ENCODE data around the gene HKDC1. TPM values are rescaled to one million over a fixed set of nuclear protein-coding genes. Genes with fewer than 3 reads are reported as not detected.

The HKDC1 gene
- total RNA-seq, 2 experiments from 2014 or later, result 1.4 to 1.8 TPM

DNA sequence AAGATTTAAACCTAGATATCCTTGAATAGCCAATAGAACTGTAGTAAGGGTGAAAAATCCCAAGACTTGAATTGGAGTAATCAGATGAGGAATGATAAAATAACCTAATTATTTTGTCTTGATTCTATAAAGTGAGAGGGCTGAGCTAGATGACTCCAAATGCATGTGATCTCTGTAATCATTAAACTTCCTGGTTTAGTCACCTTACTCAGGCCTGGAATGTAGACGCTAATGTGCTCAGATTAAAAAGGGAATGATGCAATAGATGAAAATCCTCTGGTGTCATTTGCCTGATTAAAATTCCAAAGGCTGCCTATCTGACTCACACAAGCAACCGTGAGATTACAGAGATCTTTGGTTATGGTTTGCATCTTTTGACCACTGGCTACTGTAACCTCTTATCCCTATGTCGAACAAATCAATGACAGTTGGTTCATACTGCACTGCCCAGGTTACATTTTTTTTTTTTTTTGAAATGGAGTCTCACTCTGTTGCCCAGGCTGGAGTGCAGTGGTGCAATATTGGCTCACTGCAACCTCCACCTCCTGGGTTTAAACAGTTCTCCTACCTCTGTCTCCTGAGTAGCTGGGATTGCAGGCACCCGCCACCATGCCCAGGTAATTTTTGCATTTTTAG lies 2.9 kb upstream of the HKDC1 start:
- Mint-ChIP-seq H3K4me3 (no peak overlapping the region), H3K9me3 (ENCODE audit: insufficient read depth) (no peaks in the 10 kb centered on the region), H3K27ac (peak overlapping the region; percentile 12), H3K27me3 (ENCODE audit: low read depth) (no peaks in the 10 kb centered on the region), H3K4me1 (ENCODE audit: low read depth) (peaks cover 45% of the 10 kb centered on the region), H3K36me3 (ENCODE audit: low read depth) (no peaks in the 10 kb centered on the region)
- DNase-seq (no peak), ATAC-seq (no peak)
- POLR2A ChIA-PET, result interaction anchor here (0.8 kb wide), 1 partner anchor 12 kb away, joined by 3 read pairs; no protein-coding TSS in a partner anchor
- CTCF ChIA-PET, result interaction anchor here (0.9 to 6.0 kb wide), 2 partner anchors 9 to 13 kb away, joined by 3 to 37 read pairs; no protein-coding TSS in a partner anchor

DNA sequence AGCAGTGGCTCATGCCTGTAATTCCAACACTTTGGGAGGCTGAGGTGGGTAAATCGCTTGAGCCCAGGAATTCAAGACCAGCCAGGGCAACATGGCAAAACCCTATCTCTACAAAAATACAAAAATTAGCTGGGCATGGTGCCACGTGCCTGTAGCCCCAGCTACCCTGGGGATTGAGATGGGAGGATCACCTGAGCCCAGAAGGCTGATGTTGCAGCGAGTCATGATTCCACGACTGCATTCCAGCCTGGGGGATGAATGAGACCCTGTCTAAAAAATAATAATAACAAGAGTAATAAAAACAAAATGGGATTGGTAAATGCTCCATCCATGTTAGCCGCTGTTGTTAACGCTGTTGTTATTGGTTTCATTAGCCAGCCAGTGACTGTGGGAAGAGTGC lies 1.3 kb upstream of the HKDC1 start:
- peaks cover 52% of the 10 kb centered on the region for H3K4me1 Mint-ChIP-seq (ENCODE audit: low read depth)
- no peak overlapping the region for H3K4me3 Mint-ChIP-seq
- H3K27me3 Mint-ChIP-seq (ENCODE audit: low read depth), result no peaks in the 10 kb centered on the region
- ChIA-PET POLR2A (no interaction called here), CTCF (interaction anchor here (6.0 kb wide), 1 partner anchor 15 kb away, joined by 37 read pairs; no protein-coding TSS in a partner anchor)
- no peaks in the 10 kb centered on the region for H3K36me3 Mint-ChIP-seq (ENCODE audit: low read depth)
- H3K27ac Mint-ChIP-seq, result no peak overlapping the region
- no peak for ATAC-seq
- DNase-seq, result no peak
- no peaks in the 10 kb centered on the region for H3K9me3 Mint-ChIP-seq (ENCODE audit: insufficient read depth)

DNA sequence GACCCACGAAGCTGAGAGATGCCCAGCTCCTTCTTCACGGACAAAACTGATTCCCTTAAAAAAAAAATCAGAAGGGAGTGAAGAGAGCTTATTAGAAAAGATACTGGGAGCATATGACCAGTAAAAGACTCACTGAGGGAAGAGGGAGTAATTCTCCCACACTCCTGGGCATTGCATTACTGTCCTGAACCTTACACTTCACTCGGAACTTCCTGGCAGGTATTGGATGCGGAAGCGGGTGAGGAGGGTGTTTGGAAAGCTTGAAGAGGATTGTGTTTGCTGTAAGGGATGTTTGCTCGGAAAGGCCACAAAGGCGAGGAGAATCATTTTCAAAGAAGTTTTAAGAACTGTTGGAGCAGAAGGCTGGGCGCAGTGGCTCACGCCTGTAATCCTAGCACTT lies 375 bp downstream of the HKDC1 start:
- Mint-ChIP-seq H3K36me3 (ENCODE audit: low read depth) (no peaks in the 10 kb centered on the region), H3K9me3 (ENCODE audit: insufficient read depth) (no peaks in the 10 kb centered on the region), H3K27me3 (ENCODE audit: low read depth) (no peaks in the 10 kb centered on the region), H3K27ac (no peak overlapping the region), H3K4me1 (ENCODE audit: low read depth) (peaks cover 49% of the 10 kb centered on the region), H3K4me3 (no peak overlapping the region)
- DNase-seq (no peak), ATAC-seq (no peak)
- POLR2A ChIA-PET, result interaction anchor here (0.6 kb wide), 1 partner anchor 33 kb away, joined by 4 read pairs; no protein-coding TSS in a partner anchor
- CTCF ChIA-PET, result interaction anchor here (1.1 to 1.2 kb wide), 2 partner anchors 11 to 18 kb away, joined by 4 read pairs; no protein-coding TSS in a partner anchor

DNA sequence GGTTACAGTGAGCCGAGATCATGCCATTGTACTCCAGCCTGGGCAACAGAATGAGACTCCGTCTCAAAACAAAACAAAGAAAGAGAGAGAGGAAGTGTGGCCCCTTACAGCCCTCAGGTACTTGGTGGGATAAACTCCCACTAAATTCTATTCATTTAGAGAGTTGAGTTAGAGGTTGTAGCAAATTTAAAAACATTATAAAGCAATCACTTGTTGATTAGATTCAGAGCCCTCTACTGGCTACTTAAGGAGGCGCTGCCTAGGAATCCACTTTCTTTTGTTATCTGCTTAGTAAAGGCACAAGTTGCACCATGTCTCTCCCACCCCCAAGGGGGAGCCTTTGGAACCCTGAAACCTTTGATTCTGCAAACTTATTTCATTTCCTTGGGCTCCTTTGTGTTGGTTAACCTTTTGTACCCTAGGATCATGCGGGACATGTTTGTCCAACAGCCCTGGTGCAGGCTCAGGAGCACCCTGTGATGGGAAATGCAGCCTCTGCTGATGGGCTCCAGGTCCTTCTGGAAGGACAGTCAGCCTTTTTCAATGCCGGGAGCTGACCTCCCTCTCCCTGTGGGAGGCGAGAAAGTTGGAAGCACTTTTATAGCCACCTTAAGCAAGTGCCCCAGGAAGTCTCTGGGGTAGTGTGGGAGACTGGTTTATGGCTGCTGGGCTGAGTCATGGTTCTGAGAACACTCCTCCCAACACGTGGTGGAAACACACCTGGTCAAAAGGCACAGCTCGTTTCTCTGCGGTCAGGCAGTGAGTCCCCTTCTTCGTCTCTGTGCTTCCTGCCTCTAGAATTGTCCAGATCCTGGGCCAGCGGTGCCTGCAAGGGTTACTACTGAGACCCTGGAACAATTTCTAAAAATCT lies 2.3 kb downstream of the HKDC1 start:
- no peaks in the 10 kb centered on the region for H3K27me3 Mint-ChIP-seq (ENCODE audit: low read depth)
- H3K9me3 Mint-ChIP-seq (ENCODE audit: insufficient read depth), result no peaks in the 10 kb centered on the region
- peak overlapping the region; percentile 95 for H3K27ac Mint-ChIP-seq
- DNase-seq (peak; percentile 89), ATAC-seq (peak; percentile 91)
- POLR2A ChIA-PET, result interaction anchor here (0.6 to 1.0 kb wide), 3 partner anchors 17 to 217 kb away, joined by 3 read pairs; no protein-coding TSS in a partner anchor
- H3K4me3 Mint-ChIP-seq, result peak overlapping the region; percentile 77
- CTCF ChIA-PET, result interaction anchor here (0.7 to 1.8 kb wide), 11 partner anchors 14 to 267 kb away, joined by 3 to 10 read pairs (median 4); partner anchors contain the start of gene DDX21
- no peaks in the 10 kb centered on the region for H3K36me3 Mint-ChIP-seq (ENCODE audit: low read depth)
- H3K4me1 Mint-ChIP-seq (ENCODE audit: low read depth), result peaks cover 51% of the 10 kb centered on the region

DNA sequence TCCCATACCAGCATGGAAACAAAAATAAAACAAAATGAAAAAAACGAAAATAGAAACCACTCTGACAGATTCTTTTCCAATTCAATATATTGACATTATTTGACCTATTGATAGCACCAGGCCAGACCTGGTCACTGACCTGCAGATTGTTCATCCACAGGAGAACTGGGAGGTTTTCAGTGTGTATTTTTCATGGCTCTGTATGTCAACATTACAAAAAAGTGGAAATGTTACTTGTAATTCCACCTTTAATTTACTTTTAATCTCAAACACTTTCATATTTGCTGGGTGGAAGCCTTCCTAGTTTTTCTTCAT lies 2.9 kb downstream of the HKDC1 start:
- CTCF ChIA-PET, result interaction anchor here (0.7 to 1.8 kb wide), 12 partner anchors 13 to 267 kb away, joined by 3 to 10 read pairs (median 4); partner anchors contain the start of gene DDX21
- no peaks in the 10 kb centered on the region for H3K36me3 Mint-ChIP-seq (ENCODE audit: low read depth)
- H3K27me3 Mint-ChIP-seq (ENCODE audit: low read depth), result no peaks in the 10 kb centered on the region
- H3K9me3 Mint-ChIP-seq (ENCODE audit: insufficient read depth), result no peaks in the 10 kb centered on the region
- DNase-seq (no peak), ATAC-seq (peak; percentile 8)
- H3K4me1 Mint-ChIP-seq (ENCODE audit: low read depth), result peaks cover 57% of the 10 kb centered on the region
- H3K27ac Mint-ChIP-seq, result peak overlapping the region; percentile 95
- H3K4me3 Mint-ChIP-seq, result peak overlapping the region; percentile 77
- POLR2A ChIA-PET, result interaction anchor here (1.0 kb wide), 1 partner anchor 150 kb away, joined by 3 read pairs; no protein-coding TSS in a partner anchor

DNA sequence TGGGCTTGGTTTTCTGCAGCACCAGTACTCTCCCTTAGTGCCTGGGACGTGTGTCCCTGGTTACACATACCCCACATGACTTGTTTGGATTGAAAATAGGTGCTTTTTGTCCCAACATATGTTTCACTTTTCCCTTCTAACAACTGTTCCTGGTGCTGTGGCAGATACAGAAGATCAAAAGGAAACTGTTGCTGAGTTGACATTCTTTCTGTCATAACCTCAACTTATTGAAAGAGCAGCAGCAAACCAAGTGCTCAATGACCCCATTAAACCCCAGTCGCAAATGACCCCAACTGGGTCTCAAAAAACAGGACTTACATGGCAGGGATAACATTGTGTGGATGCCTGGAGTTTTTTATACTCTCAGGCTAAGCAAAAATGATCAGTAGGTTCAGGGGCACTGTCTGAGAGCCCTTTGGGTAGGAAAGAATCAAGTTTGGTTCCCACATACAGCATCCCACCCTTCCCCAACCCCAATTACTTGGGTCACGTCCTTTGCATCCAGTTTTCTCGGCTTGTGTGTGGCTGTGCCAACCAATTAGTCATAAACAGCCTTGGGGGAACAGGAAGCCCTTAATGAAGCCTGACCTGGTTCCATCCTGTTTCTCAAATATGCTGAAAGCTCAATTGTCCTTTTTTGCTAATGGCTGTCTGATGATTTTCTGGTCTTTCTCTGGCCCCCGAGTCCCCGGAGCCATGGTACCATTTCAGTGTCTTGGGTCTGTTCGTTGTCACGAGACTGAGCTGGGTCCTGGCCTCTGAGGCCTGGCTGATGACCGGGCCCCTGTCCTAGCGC lies 4.9 kb downstream of the HKDC1 start:
- ChIA-PET CTCF (interaction anchor here (1.0 to 5.1 kb wide), 4 partner anchors 13 to 236 kb away, joined by 3 to 35 read pairs (median 4); partner anchors contain the start of gene KIFBP), POLR2A (interaction anchor here (1.3 kb wide), 1 partner anchor 20 kb away, joined by 4 read pairs; no protein-coding TSS in a partner anchor)
- peaks cover 78% of the 10 kb centered on the region for H3K4me1 Mint-ChIP-seq (ENCODE audit: low read depth)
- no peaks in the 10 kb centered on the region for H3K9me3 Mint-ChIP-seq (ENCODE audit: insufficient read depth)
- ATAC-seq, result no peak
- no peak for DNase-seq
- no peaks in the 10 kb centered on the region for H3K27me3 Mint-ChIP-seq (ENCODE audit: low read depth)
- no peak overlapping the region for H3K4me3 Mint-ChIP-seq
- H3K27ac Mint-ChIP-seq, result peak overlapping the region; percentile 85
- H3K36me3 Mint-ChIP-seq (ENCODE audit: low read depth), result no peaks in the 10 kb centered on the region

DNA sequence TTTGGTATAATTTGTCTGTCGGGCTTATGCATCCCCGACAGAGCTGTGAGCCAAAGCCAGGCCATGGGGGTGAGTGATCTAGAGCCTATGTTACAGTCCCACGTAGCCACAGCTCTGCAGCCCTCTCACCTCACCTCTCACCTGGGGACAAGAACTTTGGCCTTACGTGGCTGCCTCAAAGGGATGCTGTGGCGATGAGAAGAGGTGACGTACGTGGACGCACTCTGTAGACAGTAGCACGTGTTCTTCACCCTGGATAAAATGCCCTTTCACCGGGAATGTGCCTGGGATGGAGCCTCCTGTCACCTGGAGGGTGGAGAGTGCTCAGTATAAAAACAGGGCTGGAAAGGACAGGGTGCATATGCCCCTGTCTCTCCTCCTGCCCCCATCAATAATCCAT lies 5.5 kb downstream of the HKDC1 start:
- DNase-seq (no peak), ATAC-seq (no peak)
- POLR2A ChIA-PET, result no interaction called here
- Mint-ChIP-seq H3K4me3 (no peak overlapping the region), H3K36me3 (ENCODE audit: low read depth) (no peaks in the 10 kb centered on the region), H3K9me3 (ENCODE audit: insufficient read depth) (no peaks in the 10 kb centered on the region), H3K4me1 (ENCODE audit: low read depth) (peaks cover 82% of the 10 kb centered on the region), H3K27me3 (ENCODE audit: low read depth) (no peaks in the 10 kb centered on the region), H3K27ac (peak overlapping the region; percentile 85)
- CTCF ChIA-PET, result interaction anchor here (0.8 to 5.1 kb wide), 5 partner anchors 13 to 270 kb away, joined by 3 to 35 read pairs (median 3); partner anchors contain the start of genes DDX21 and KIFBP

DNA sequence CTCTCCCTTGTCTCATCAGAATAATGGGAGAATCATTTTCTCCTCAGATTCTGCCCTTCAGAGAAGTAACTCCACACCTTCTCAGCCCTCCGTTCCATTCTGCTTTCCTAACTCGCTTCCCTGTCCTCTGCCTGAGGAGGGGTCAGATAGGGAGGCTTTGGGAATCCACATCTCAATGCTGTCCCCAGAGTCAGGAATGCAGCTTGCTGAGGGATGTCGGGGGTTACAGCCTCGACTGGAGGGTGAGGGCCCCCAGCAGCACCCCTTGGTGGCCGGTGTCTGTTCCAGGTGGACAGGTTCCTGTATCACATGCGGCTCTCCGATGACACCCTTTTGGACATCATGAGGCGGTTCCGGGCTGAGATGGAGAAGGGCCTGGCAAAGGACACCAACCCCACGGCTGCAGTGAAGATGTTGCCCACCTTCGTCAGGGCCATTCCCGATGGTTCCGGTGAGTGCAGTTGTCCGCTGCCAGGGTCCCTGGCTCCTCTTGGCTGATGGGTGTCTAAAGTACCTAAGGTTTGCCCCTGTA lies 6.9 kb downstream of the HKDC1 start:
- Mint-ChIP-seq H3K9me3 (ENCODE audit: insufficient read depth) (no peaks in the 10 kb centered on the region), H3K27me3 (ENCODE audit: low read depth) (no peaks in the 10 kb centered on the region), H3K4me1 (ENCODE audit: low read depth) (peaks cover 86% of the 10 kb centered on the region), H3K27ac (no peak overlapping the region), H3K36me3 (ENCODE audit: low read depth) (no peaks in the 10 kb centered on the region), H3K4me3 (no peak overlapping the region)
- DNase-seq, result no peak
- ChIA-PET POLR2A (interaction anchor here (0.6 to 1.3 kb wide), 2 partner anchors 46 to 281 kb away, joined by 3 to 4 read pairs; no protein-coding TSS in a partner anchor), CTCF (interaction anchor here (0.6 to 5.1 kb wide), 5 partner anchors 11 to 181 kb away, joined by 3 to 35 read pairs (median 5); no protein-coding TSS in a partner anchor)
- no peak for ATAC-seq

DNA sequence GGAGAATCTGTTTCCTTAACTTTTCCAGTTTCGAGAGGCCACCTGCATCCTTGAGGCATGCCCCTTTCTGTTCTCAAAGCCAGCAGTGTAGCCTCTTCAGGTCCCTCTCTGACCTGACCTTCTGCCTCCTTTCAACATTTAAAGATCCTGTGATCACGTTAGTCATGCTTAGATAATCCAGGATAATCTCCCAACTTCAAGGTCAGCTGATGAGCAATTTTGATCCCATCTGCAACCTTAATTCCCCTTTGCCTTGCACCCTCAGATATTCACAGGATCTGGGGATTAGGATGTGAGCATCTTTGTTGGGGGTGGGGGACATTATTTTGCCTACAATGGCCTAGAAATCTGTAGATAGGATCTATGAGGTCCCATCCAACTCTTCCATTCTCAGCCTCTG lies 8.0 kb downstream of the HKDC1 start:
- Mint-ChIP-seq H3K27me3 (ENCODE audit: low read depth) (no peaks in the 10 kb centered on the region), H3K9me3 (ENCODE audit: insufficient read depth) (no peaks in the 10 kb centered on the region), H3K36me3 (ENCODE audit: low read depth) (no peaks in the 10 kb centered on the region), H3K4me3 (peak overlapping the region; percentile 80), H3K4me1 (ENCODE audit: low read depth) (peaks cover 86% of the 10 kb centered on the region), H3K27ac (peak overlapping the region; percentile 98)
- CTCF ChIA-PET, result interaction anchor here (1.5 to 5.1 kb wide), 8 partner anchors 10 to 273 kb away, joined by 3 to 35 read pairs (median 9); partner anchors contain the start of gene DDX21
- POLR2A ChIA-PET, result interaction anchor here (1.0 to 1.8 kb wide), 4 partner anchors 23 to 272 kb away, joined by 5 to 11 read pairs (median 6); partner anchors contain the start of genes DDX21 and SRGN
- ATAC-seq (no peak), DNase-seq (no peak)

DNA sequence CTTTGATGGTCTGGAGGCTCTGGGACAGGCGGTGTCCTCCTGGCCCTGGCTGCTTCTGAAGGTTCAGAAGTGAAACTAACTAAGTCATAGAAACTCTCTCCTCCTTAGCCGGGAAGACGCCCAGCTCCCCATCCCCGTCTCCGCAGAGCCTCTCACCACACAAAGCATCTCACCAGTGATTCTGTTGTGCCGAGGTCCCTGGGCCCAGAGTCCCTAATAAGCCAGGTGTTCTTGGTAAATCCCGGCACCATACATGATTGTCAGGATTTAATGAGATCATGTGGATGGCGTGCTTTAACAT lies 9.4 kb downstream of the HKDC1 start:
- ChIA-PET CTCF (interaction anchor here (0.6 to 5.1 kb wide), 15 partner anchors 9 to 274 kb away, joined by 3 to 35 read pairs (median 6); partner anchors contain the start of gene DDX21), POLR2A (interaction anchor here (0.7 to 1.8 kb wide), 7 partner anchors 23 to 274 kb away, joined by 3 to 6 read pairs (median 3); partner anchors contain the start of gene DDX21)
- no peaks in the 10 kb centered on the region for H3K36me3 Mint-ChIP-seq (ENCODE audit: low read depth)
- peak overlapping the region; percentile 80 for H3K4me3 Mint-ChIP-seq
- peaks cover 86% of the 10 kb centered on the region for H3K4me1 Mint-ChIP-seq (ENCODE audit: low read depth)
- H3K9me3 Mint-ChIP-seq (ENCODE audit: insufficient read depth), result no peaks in the 10 kb centered on the region
- ATAC-seq (no peak), DNase-seq (no peak)
- peak overlapping the region; percentile 98 for H3K27ac Mint-ChIP-seq
- no peaks in the 10 kb centered on the region for H3K27me3 Mint-ChIP-seq (ENCODE audit: low read depth)

All from activated CD8-positive, alpha-beta T cell treated with anti-CD3 and anti-CD28 coated beads, Interleukin-2, amount 10 ng/mL, durations not matched to agents 7 days and 5 days (primary cell).